Nephron (organoid): ENCODE data around the gene VPS35L.

Experiments used
- H3K27ac Mint-ChIP-seq, 3 experiments: 2 replicates each; pipeline ENCODE4 v1.8.0; 2020; ENCODE audit warnings: mixed read lengths in 3 of 3, mild to moderate bottlenecking in 2 of 3, moderate library complexity in 1 of 3
- H3K27me3 Mint-ChIP-seq: 2 replicates; pipeline ENCODE4 v1.8.0; 2021; ENCODE audit warnings: low read depth, mild to moderate bottlenecking, moderate library complexity, mixed read lengths
- H3K36me3 Mint-ChIP-seq: 2 replicates; pipeline ENCODE4 v1.8.0; 2020; ENCODE audit warnings: low read depth, mixed read lengths
- H3K4me1 Mint-ChIP-seq: 2 replicates; pipeline ENCODE4 v1.8.0; 2020; ENCODE audit warnings: mixed read lengths
- H3K4me3 Mint-ChIP-seq, 3 experiments: 2 replicates each; pipeline ENCODE4 v1.8.0; 2020; ENCODE audit warnings: mild to moderate bottlenecking in 3 of 3, mixed read lengths in 3 of 3, moderate library complexity in 2 of 3
- H3K9me3 Mint-ChIP-seq: 2 replicates; pipeline ENCODE4 v1.8.0; 2020; ENCODE audit warnings: mixed read lengths
- CTCF ChIP-seq, 3 experiments: fragments of 200-600 bp; sonication (generic); IDR thresholded peaks; one replicate each; pipeline ENCODE4 v1.5.0; 2021; ENCODE audit warnings: antibody characterized with exemption in 3 of 3; ENCODE audit not compliant: unreplicated experiment in 3 of 3

The VPS35L gene

GRCh38 chr16:19704321-19705145, 149.0 kb downstream of the VPS35L start:
- H3K27me3 Mint-ChIP-seq: no peaks in the 10 kb centered on the region
- peaks cover 80% of the 10 kb centered on the region for H3K36me3 Mint-ChIP-seq
- H3K9me3 Mint-ChIP-seq: no peaks in the 10 kb centered on the region
- no peak overlapping the region for H3K27ac Mint-ChIP-seq
- peaks cover 52% of the 10 kb centered on the region for H3K4me1 Mint-ChIP-seq
- no peak for TF ChIP-seq CTCF (IDR thresholded peaks at IDR 0.05; ENCODE audit: unreplicated experiment in 3 of 3)
- no peak overlapping the region for H3K4me3 Mint-ChIP-seq

GRCh38 chr16:19705146-19705501, 149.6 kb downstream of the VPS35L start:
- Mint-ChIP-seq H3K27ac (no peak overlapping the region), H3K4me1 (peaks cover 53% of the 10 kb centered on the region), H3K4me3 (no peak overlapping the region), H3K36me3 (peaks cover 79% of the 10 kb centered on the region), H3K27me3 (peaks cover 3% of the 10 kb centered on the region), H3K9me3 (no peaks in the 10 kb centered on the region)
- TF ChIP-seq CTCF (IDR thresholded peaks at IDR 0.05; ENCODE audit: unreplicated experiment in 3 of 3): no peak

- TF ChIP-seq CTCF (IDR thresholded peaks at IDR 0.05; ENCODE audit: unreplicated experiment in 3 of 3): no peak
- H3K4me1 Mint-ChIP-seq: peaks cover 46% of the 10 kb centered on the region
- peaks cover 72% of the 10 kb centered on the region for H3K36me3 Mint-ChIP-seq
- no peak overlapping the region for H3K4me3 Mint-ChIP-seq
- H3K27me3 Mint-ChIP-seq: peaks cover 3% of the 10 kb centered on the region
- peak overlapping the region in 2 of 3 experiments; percentile 14 to 45 for H3K27ac Mint-ChIP-seq
- no peaks in the 10 kb centered on the region for H3K9me3 Mint-ChIP-seq
Observed at GRCh38 chr16:19705843-19706242, 150.3 kb downstream of the VPS35L start.

- Mint-ChIP-seq H3K27ac (peak overlapping the region in 1 of 3 experiments; percentile 14), H3K27me3 (peaks cover 3% of the 10 kb centered on the region), H3K9me3 (no peaks in the 10 kb centered on the region), H3K4me3 (no peak overlapping the region), H3K36me3 (peaks cover 66% of the 10 kb centered on the region), H3K4me1 (peaks cover 46% of the 10 kb centered on the region)
- TF ChIP-seq CTCF (IDR thresholded peaks at IDR 0.05; ENCODE audit: unreplicated experiment in 3 of 3): no peak
Observed at GRCh38 chr16:19706846-19707245, 151.3 kb downstream of the VPS35L start.

GRCh38 chr16:19707569-19708295, 152.2 kb downstream of the VPS35L start:
- Mint-ChIP-seq H3K27ac (peak overlapping the region in 2 of 3 experiments; percentile 51 to 78), H3K4me1 (peaks cover 48% of the 10 kb centered on the region), H3K4me3 (no peak overlapping the region), H3K27me3 (peaks cover 3% of the 10 kb centered on the region), H3K9me3 (no peaks in the 10 kb centered on the region), H3K36me3 (peaks cover 62% of the 10 kb centered on the region)
- no peak for TF ChIP-seq CTCF (IDR thresholded peaks at IDR 0.05; ENCODE audit: unreplicated experiment in 3 of 3)
